ENCODE measurements around the gene JAGN1.

The JAGN1 gene

GRCh38 chr3:9934235-9934621, 43.8 kb downstream of the JAGN1 start:
- H3K79me2 ChIP-seq (ENCODE audit: control insufficient read depth, low read length), result peaks cover 22% of the 10 kb centered on the region
- H3K27ac ChIP-seq (ENCODE audit: low read depth, low read length), result peak overlapping the region; percentile 54
- H3K9me3 ChIP-seq (ENCODE audit: control insufficient read depth, insufficient read depth, low read length), result no peaks in the 10 kb centered on the region
- peak overlapping the region; percentile 82 for H3K4me3 ChIP-seq (ENCODE audit: low read length)
- no peaks in the 10 kb centered on the region for H4K20me1 ChIP-seq (ENCODE audit: control insufficient read depth, insufficient read depth, low read depth, low read length)
- H3K4me2 ChIP-seq (ENCODE audit: low read length), result peak overlapping the region; percentile 91
- peaks cover 27% of the 10 kb centered on the region for H3K36me3 ChIP-seq (ENCODE audit: control insufficient read depth, low read length)
- no peaks in the 10 kb centered on the region; the same call in 1 of the 2 replicates for H3F3A ChIP-seq (ENCODE audit: control insufficient read depth, insufficient read depth)
- TF ChIP-seq EZH2phosphoT487 (IDR thresholded peaks at IDR 0.05; ENCODE audit: borderline replicate concordance, low read length), result no peak
- TF ChIP-seq, protein P1, sequence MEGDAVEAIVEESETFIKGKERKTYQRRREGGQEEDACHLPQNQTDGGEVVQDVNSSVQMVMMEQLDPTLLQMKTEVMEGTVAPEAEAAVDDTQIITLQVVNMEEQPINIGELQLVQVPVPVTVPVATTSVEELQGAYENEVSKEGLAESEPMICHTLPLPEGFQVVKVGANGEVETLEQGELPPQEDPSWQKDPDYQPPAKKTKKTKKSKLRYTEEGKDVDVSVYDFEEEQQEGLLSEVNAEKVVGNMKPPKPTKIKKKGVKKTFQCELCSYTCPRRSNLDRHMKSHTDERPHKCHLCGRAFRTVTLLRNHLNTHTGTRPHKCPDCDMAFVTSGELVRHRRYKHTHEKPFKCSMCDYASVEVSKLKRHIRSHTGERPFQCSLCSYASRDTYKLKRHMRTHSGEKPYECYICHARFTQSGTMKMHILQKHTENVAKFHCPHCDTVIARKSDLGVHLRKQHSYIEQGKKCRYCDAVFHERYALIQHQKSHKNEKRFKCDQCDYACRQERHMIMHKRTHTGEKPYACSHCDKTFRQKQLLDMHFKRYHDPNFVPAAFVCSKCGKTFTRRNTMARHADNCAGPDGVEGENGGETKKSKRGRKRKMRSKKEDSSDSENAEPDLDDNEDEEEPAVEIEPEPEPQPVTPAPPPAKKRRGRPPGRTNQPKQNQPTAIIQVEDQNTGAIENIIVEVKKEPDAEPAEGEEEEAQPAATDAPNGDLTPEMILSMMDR (IDR thresholded peaks at IDR 0.05; ENCODE audit: low read depth, low read length, poor library complexity, severe bottlenecking), result peak; percentile 60
- H3K27me3 ChIP-seq (ENCODE audit: control insufficient read depth, low read length), result no peaks in the 10 kb centered on the region
- H3K4me1 ChIP-seq (ENCODE audit: control insufficient read depth, low read length), result peaks cover 36% of the 10 kb centered on the region
- H3K9me2 ChIP-seq (replicated peaks; ENCODE audit: control insufficient read depth, low read length), result no peaks in the 10 kb centered on the region

DNA sequence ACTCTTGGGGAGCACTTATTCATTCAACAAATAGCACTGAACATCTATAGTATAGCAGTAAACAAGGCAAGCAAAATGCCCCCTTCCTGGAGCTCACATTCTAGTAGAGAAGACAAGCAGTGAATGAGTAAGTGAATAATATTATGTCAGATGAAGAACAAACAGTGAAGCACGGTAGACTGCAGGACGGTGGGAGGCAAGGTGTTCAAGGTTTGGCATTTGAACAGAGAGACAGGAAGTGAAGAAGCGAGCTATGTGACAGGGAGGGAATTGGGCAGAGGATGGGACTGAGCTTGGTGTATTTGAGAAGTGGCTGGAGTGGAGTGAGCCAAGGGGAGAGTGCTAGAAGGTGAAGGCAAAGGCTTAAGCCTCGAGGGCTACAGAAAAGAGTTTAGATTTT, 44.6 kb downstream of the JAGN1 start:
- Histone ChIP-seq H3K4me2 (ENCODE audit: low read length) (peak overlapping the region; percentile 91), H3K36me3 (ENCODE audit: control insufficient read depth, low read length) (peaks cover 27% of the 10 kb centered on the region), H4K20me1 (ENCODE audit: control insufficient read depth, insufficient read depth, low read depth, low read length) (no peaks in the 10 kb centered on the region), H3K27me3 (ENCODE audit: control insufficient read depth, low read length) (no peaks in the 10 kb centered on the region), H3K27ac (ENCODE audit: low read depth, low read length) (no peak overlapping the region), H3K79me2 (ENCODE audit: control insufficient read depth, low read length) (peaks cover 22% of the 10 kb centered on the region), H3K9me3 (ENCODE audit: control insufficient read depth, insufficient read depth, low read length) (no peaks in the 10 kb centered on the region), H3K9me2 (replicated peaks; ENCODE audit: control insufficient read depth, low read length) (no peaks in the 10 kb centered on the region), H3K4me3 (ENCODE audit: low read length) (peak overlapping the region; percentile 82), H3K4me1 (ENCODE audit: control insufficient read depth, low read length) (peaks cover 36% of the 10 kb centered on the region), H3F3A (ENCODE audit: control insufficient read depth, insufficient read depth) (no peaks in the 10 kb centered on the region; the same call in 1 of the 2 replicates)
- no peak for TF ChIP-seq EZH2phosphoT487 (IDR thresholded peaks at IDR 0.05; ENCODE audit: borderline replicate concordance, low read length)
- TF ChIP-seq, protein P1 (IDR thresholded peaks at IDR 0.05; ENCODE audit: low read depth, low read length, poor library complexity, severe bottlenecking), result no peak

- Histone ChIP-seq H3K27me3 (ENCODE audit: control insufficient read depth, low read length) (no peaks in the 10 kb centered on the region), H3K36me3 (ENCODE audit: control insufficient read depth, low read length) (peaks cover 29% of the 10 kb centered on the region), H3K9me2 (replicated peaks; ENCODE audit: control insufficient read depth, low read length) (no peaks in the 10 kb centered on the region), H3K27ac (ENCODE audit: low read depth, low read length) (no peak overlapping the region), H3K9me3 (ENCODE audit: control insufficient read depth, insufficient read depth, low read length) (no peaks in the 10 kb centered on the region), H3K4me2 (ENCODE audit: low read length) (peak overlapping the region; percentile 91), H4K20me1 (ENCODE audit: control insufficient read depth, insufficient read depth, low read depth, low read length) (no peaks in the 10 kb centered on the region), H3K4me1 (ENCODE audit: control insufficient read depth, low read length) (peaks cover 36% of the 10 kb centered on the region), H3F3A (ENCODE audit: control insufficient read depth, insufficient read depth) (no peaks in the 10 kb centered on the region; the same call in 1 of the 2 replicates), H3K4me3 (ENCODE audit: low read length) (no peak overlapping the region), H3K79me2 (ENCODE audit: control insufficient read depth, low read length) (peaks cover 22% of the 10 kb centered on the region)
- TF ChIP-seq, protein P1 (IDR thresholded peaks at IDR 0.05; ENCODE audit: low read depth, low read length, poor library complexity, severe bottlenecking), result no peak
- no peak for TF ChIP-seq EZH2phosphoT487 (IDR thresholded peaks at IDR 0.05; ENCODE audit: borderline replicate concordance, low read length)
Observed at GRCh38 chr3:9935966-9936510, 45.6 kb downstream of the JAGN1 start.
